Head of caudate nucleus (tissue), 42 donors: ENCODE data around the gene DNAJB6.
A peak's percentile ranks its signal among the peaks of the same experiment; 100 is the strongest.

Experiments
- DNase-seq, 42 donors: peaks; one replicate each; pipeline versions ENCODE4 v3.0.0 to v3.0.0-alpha.2; 2020 to 2021; ENCODE audit warnings: mixed read lengths in 7 of 42
- intact Hi-C: fragments of 100-400 bp; cut with DNase I; formaldehyde crosslinking; loops from one replicate; pipeline ENCODE4 v1.15.0; 2022

Gene DNAJB6

GRCh38 chr7:157358753-157359096 is 21.9 kb downstream of the DNAJB6 start:
- intact Hi-C loops, result no loop called here
- DNase-seq, result no peak

- intact Hi-C loops, result no loop called here
- no peak for DNase-seq
These were observed 22.8 kb downstream of the DNAJB6 start for GRCh38 chr7:157359581-157359980.

GRCh38 chr7:157360483-157361025 is 23.8 kb downstream of the DNAJB6 start:
- DNase-seq, result peak in 1 of 42 donors; percentile 6
- intact Hi-C loops, result no loop called here

- intact Hi-C loops, result no loop called here
- peak in 1 of 42 donors; percentile 8 for DNase-seq
These were observed 24.7 kb downstream of the DNAJB6 start for GRCh38 chr7:157361537-157361936.

GRCh38 chr7:157362729-157363128 is 25.9 kb downstream of the DNAJB6 start:
- intact Hi-C loops, result no loop called here

GRCh38 chr7:157366722-157367121 is 29.9 kb downstream of the DNAJB6 start:
- intact Hi-C loops, result no loop called here
- peak in 1 of 42 donors; percentile 23 for DNase-seq

More at GRCh38 chr7:157362729-157363128, 25.9 kb downstream of the DNAJB6 start:
- peak in 2 of 42 donors; percentile 1 to 7 for DNase-seq

GRCh38 chr7:157368955-157369354 is 32.2 kb downstream of the DNAJB6 start:
- peak in 1 of 42 donors; percentile 7 for DNase-seq
- intact Hi-C loops, result no loop called here

GRCh38 chr7:157370742-157371141 is 33.9 kb downstream of the DNAJB6 start:
- intact Hi-C loops, result no loop called here
- DNase-seq, result no peak

- intact Hi-C loops, result no loop called here
- peak in 1 of 42 donors; percentile 27 for DNase-seq
These were observed 34.5 kb downstream of the DNAJB6 start for GRCh38 chr7:157371296-157371695.

GRCh38 chr7:157372300-157373232 is 35.8 kb downstream of the DNAJB6 start:
- intact Hi-C loops, result no loop called here
- DNase-seq, result no peak

- DNase-seq, result peak in 1 of 42 donors; percentile 8
- intact Hi-C loops, result no loop called here
These were observed 36.7 kb downstream of the DNAJB6 start for GRCh38 chr7:157373493-157373892.

GRCh38 chr7:157375410-157375809 is 38.6 kb downstream of the DNAJB6 start:
- intact Hi-C loops, result no loop called here
- DNase-seq, result peak in 2 of 42 donors; percentile 13 to 27

- peak in 2 of 42 donors; percentile 27 for DNase-seq
- intact Hi-C loops, result no loop called here
These were observed 40.8 kb downstream of the DNAJB6 start for GRCh38 chr7:157377436-157378124.

- intact Hi-C loops, result no loop called here
These were observed 41.6 kb downstream of the DNAJB6 start for GRCh38 chr7:157378390-157378789.

GRCh38 chr7:157379493-157379892 is 42.7 kb downstream of the DNAJB6 start:
- intact Hi-C loops, result no loop called here
- DNase-seq, result peak in 2 of 42 donors; percentile 13 to 19

More at GRCh38 chr7:157378390-157378789, 41.6 kb downstream of the DNAJB6 start:
- peak in 2 of 42 donors; percentile 15 to 19 for DNase-seq

GRCh38 chr7:157380416-157380815 is 43.6 kb downstream of the DNAJB6 start:
- intact Hi-C loops, result no loop called here
- peak in 1 of 42 donors; percentile 5 for DNase-seq

- intact Hi-C loops, result no loop called here
- DNase-seq, result no peak
These were observed 47.1 kb downstream of the DNAJB6 start for GRCh38 chr7:157383868-157384267.

GRCh38 chr7:157384301-157384700 is 47.5 kb downstream of the DNAJB6 start:
- peak in 3 of 42 donors; percentile 6 to 27 (median 15) for DNase-seq
- intact Hi-C loops, result no loop called here

- intact Hi-C loops, result no loop called here
- peak; percentile 44 to 92 (median 76) for DNase-seq
These were observed 50.4 kb downstream of the DNAJB6 start for GRCh38 chr7:157386979-157387800.
